Measurements from ENCODE around the gene ARGLU1.
"Not testable (repeated sequence)": the region's sequence is repeated elsewhere in the genome, so short reads cannot be mapped to it uniquely, and the experiment has no call there.

The ARGLU1 gene, protein sequence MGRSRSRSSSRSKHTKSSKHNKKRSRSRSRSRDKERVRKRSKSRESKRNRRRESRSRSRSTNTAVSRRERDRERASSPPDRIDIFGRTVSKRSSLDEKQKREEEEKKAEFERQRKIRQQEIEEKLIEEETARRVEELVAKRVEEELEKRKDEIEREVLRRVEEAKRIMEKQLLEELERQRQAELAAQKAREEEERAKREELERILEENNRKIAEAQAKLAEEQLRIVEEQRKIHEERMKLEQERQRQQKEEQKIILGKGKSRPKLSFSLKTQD

DNA sequence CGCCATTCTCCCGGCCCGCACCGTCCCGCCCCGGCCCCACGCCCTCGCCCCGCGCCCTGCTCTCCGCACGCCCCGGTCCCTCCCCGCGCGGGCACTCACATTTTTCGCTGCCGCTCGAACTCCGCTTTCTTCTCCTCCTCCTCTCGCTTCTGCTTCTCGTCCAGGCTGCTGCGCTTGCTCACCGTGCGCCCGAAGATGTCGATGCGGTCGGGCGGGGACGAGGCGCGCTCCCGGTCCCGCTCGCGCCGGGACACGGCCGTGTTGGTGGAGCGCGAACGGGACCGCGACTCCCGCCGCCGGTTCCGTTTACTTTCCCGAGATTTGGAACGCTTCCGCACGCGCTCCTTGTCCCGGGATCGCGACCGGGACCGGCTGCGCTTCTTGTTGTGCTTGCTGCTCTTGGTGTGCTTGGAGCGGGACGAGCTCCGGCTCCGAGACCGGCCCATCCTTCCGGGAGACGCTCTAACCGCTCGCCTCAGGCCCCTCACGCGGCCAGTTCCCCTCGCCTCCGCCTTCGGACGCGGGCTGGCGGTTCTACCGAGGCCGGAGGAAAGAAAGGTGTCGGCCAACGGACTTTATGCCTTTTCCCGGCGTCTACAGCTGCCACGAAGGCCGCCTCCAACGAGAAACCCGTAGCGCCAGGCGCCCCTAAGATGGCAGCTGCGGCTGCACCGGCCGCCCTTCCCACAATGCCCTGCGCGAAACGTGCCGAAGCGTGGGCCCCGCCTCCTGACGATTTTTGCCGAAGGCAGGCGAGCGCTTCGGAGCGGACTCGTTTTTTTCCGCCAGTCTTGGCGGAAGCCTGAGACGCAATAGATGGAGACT lies at the start of gene ARGLU1:
Gene ARGLU1 (minus strand): TSS at position 664 of the 825 bp plus-strand sequence. CDS start 218 bp downstream, at position 446.
- peak; percentile 54 for DNase-seq (ENCODE audit: insufficient read length, low spot score)
- no peak for FAIRE-seq

- DNase-seq (ENCODE audit: insufficient read length, low spot score) (no peak), FAIRE-seq (no peak)
Observed at GRCh38 chr13:106617561-106617960, 49.6 kb upstream of the ARGLU1 start.

GRCh38 chr13:106616729-106617128 lies 48.8 kb upstream of the ARGLU1 start:
- DNase-seq (ENCODE audit: insufficient read length, low spot score) (no peak), FAIRE-seq (no peak)

- no peak for FAIRE-seq
- DNase-seq (ENCODE audit: insufficient read length, low spot score) = no peak
Observed at GRCh38 chr13:106614874-106615273, 46.9 kb upstream of the ARGLU1 start.

DNA sequence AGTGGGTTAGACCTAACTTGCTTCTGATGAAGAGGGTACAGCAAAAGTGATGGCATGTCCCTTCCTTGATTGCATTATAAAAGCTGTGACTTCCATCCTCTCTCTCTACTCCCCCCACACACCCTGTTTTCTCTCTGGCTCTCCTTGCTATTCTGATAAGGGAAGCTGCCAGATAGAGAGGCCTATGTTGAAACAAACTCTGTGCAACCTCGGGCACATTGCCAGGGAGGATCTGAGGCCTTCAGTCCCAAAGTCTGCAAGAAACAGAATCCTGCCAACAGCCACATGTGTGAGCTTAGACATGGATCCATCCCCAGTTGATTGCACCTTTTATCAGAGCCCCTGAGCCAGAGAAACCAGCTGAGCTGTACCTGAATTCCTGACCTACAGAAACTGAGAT lies 44.8 kb upstream of the ARGLU1 start:
- DNase-seq (ENCODE audit: insufficient read length, low spot score) (no peak), FAIRE-seq (no peak)

DNA sequence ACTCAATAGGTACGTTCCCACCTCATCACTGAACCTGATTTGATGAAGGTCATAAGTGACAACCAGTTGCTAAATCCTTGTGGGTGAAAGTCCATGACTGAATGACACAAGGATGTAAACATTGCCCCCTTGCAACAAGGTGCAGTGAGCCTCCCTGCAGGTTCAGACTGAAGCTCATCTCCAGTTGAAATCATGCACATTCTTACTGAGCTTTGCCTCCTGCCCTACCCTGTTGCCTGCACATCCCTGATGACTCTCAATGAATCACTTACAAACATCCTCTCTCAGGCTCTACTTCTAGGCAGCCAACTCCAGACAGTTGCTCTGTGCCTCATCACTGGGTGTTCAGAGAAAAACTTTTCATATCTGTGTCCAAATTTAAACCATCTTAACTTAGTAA lies 42.5 kb upstream of the ARGLU1 start:
- no peak for FAIRE-seq
- no peak for DNase-seq (ENCODE audit: insufficient read length, low spot score)

GRCh38 chr13:106609116-106609515 lies 41.2 kb upstream of the ARGLU1 start:
- DNase-seq (ENCODE audit: insufficient read length, low spot score) (no peak), FAIRE-seq (no peak)

DNA sequence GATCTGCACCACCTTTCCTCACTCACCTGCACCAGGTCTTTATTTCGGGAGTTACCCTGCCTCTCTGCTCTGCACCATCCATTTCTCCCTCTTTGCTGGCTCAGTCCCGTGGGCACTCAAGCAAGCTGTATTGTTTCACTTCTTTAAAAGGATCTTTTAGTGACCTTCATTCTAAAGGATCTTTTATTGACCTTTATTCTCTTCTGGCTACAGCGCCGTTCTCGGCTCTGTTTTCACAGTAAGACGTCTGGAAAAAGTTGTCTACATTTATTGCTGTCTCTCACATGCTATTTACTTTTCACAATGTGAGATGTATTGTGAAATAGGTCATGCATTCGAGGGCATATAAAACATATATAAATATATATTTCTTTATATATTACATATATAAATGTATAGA lies 35.6 kb upstream of the ARGLU1 start:
- no peak for DNase-seq (ENCODE audit: insufficient read length, low spot score)
- FAIRE-seq = no peak

GRCh38 chr13:106602178-106602577 lies 34.2 kb upstream of the ARGLU1 start:
- FAIRE-seq = no peak
- DNase-seq (ENCODE audit: insufficient read length, low spot score) = no peak

DNA sequence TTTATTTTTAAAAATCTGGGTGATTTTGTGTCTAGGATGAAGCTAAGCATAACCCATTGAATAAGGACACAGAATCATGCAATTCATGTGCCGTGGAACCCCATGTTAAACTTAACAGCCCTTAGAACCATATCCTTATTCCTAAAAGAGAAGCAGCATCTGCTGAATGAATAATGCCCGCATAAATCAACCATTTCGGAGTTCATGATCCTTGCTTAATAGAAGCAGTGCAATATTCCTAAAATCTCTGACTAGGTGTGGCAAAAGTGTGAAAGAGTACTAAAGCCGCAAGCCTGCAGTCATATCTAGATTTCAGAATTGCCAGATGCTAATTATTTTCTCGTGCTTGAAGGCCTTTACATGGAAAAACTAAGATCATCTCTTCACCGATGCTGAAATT lies 33.6 kb upstream of the ARGLU1 start:
- no peak for DNase-seq (ENCODE audit: insufficient read length, low spot score)
- no peak for FAIRE-seq

- not testable (repeated sequence) for DNase-seq (ENCODE audit: insufficient read length, low spot score); FAIRE-seq
Observed at GRCh38 chr13:106600798-106601135, 32.8 kb upstream of the ARGLU1 start.

DNA sequence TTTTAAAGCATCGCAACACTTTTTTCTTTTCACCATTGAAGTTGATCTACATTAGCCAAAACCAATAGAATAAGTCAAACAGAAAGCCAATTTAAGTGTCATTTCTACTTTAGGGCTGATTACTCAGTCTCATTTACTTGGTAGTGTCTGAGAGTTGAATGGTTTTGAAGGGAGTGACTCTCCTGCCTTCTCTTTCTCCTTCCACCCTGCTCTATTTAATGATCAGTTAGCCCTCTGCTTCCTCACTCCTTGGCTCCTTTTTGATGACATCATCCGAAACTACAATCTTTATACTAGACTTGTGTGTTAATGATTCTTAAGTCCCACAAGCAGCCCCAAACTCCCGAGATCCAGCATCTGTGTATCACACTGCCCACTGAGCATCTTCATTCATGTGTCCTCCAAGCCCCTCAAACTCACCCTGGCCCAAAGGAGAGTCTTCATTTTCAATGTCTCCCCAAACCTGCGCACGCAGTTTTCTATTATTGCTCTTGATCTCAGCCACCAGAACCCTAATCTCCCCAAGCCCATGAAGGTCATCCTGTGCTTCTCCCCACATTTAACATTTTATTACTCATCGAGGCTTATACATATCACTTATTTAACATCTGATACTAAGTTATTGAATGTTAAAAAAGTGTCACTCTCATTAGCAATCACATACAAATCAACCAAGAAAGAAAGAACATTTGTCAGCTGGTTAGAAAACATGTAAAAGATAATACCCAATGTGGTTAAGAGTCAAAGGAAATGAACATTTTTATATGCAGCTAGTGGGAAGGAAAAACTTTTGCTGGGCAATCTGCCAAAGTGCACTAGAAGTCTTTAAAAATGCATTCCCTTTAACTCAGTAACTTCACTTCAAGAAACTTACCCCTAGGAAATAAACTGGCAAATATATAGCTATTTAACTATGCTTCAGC lies 32.2 kb upstream of the ARGLU1 start:
- no peak for DNase-seq (ENCODE audit: insufficient read length, low spot score)
- FAIRE-seq = no peak

GRCh38 chr13:106597749-106598395 lies 29.9 kb upstream of the ARGLU1 start:
- no peak for DNase-seq (ENCODE audit: insufficient read length, low spot score)
- no peak for FAIRE-seq

DNA sequence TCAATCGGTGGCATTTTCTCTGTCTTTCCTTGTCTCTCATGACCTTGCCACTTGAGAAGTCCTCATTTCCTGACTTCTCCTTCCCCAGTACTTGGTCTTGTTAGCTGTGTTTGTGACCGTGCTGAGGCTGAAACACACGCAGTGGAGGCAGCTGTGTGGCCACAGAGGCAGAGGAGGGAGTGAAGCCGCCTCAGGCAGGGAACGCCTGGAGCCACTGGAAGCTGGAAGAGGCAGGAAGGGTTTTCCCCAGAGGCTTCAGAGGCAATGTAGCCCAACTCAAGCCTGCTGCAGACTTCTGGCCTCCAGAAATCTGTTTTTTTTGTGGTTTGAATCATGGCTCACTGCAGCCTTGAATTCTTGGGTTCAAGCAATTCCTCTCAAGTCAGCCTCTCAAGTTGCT lies 29.2 kb upstream of the ARGLU1 start:
- DNase-seq (ENCODE audit: insufficient read length, low spot score) = no peak
- no peak for FAIRE-seq

GRCh38 chr13:106596275-106596937 lies 28.5 kb upstream of the ARGLU1 start:
- FAIRE-seq (no peak), DNase-seq (ENCODE audit: insufficient read length, low spot score) (no peak)

DNA sequence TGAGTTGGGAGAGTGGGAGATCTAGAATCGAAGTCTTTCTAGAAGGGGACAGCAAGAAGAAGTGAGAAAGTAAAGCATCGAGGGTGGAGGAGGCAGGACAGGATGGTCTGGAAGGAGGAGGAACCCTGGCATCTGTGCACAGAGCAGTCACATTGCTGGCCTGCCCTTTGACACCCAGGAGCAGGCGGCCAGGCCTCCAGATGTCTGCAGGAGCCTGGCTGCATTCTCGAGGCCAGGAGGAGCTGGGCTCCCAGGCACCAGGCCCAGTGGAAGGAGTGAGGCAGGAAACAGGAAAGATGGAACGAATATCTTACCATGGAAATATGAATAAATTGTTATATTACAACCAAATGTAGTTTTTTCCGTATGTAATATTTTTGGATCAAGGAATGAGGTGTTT lies 27.7 kb upstream of the ARGLU1 start:
- no peak for FAIRE-seq
- no peak for DNase-seq (ENCODE audit: insufficient read length, low spot score)

DNA sequence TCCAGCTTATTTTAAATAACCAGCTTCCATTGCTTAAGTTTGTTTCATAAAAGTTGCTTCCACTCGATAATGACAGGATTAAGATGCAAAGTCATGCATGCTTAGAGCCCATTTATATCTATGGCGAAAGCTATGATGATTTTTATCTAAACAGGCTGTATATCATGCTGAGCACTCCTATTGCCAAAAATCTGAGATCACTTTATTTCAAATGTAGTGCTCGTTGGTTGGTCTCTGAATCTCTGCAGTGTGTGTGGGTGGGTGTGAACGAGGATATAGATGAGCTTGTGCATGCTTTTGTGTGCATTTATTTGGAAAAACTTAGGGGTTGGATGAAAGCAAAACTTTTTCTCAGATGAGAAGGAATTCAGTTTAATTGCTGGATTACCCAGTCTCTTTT lies 27.0 kb upstream of the ARGLU1 start:
- DNase-seq (ENCODE audit: insufficient read length, low spot score) (no peak), FAIRE-seq (no peak)

GRCh38 chr13:106593132-106593531 lies 25.2 kb upstream of the ARGLU1 start:
- FAIRE-seq (no peak), DNase-seq (ENCODE audit: insufficient read length, low spot score) (no peak)

- no peak for DNase-seq (ENCODE audit: insufficient read length, low spot score)
- no peak for FAIRE-seq
Observed at GRCh38 chr13:106591299-106591698, 23.4 kb upstream of the ARGLU1 start.

- DNase-seq (ENCODE audit: insufficient read length, low spot score) (no peak), FAIRE-seq (no peak)
Observed at GRCh38 chr13:106589716-106590115, 21.8 kb upstream of the ARGLU1 start.

Data from HTR-8/SVneo (cell line).